GM12878 (cell line): ENCODE measurements around the gene GLUL.

Experiments
- FOS ChIP-seq: IDR thresholded peaks from 3 replicates; pipeline ENCODE4 v1.6.1; 2011; ENCODE audit warnings: borderline replicate concordance; ENCODE audit not compliant: insufficient read length; ENCODE audit errors: extremely low read depth
- POLR2A ChIP-seq: IDR thresholded peaks from 2 replicates; pipeline ENCODE4 v1.6.1; 2011; ENCODE audit warnings: low read depth, mild to moderate bottlenecking, low read length
- POLR2AphosphoS5 ChIP-seq: IDR thresholded peaks from 2 replicates; pipeline ENCODE4 v1.6.1; 2011; ENCODE audit warnings: mild to moderate bottlenecking, low read length, inconsistent platforms
- YY1 ChIP-seq: IDR thresholded peaks from 2 replicates; pipeline ENCODE4 v1.6.1; 2011; ENCODE audit warnings: low read depth, mild to moderate bottlenecking, low read length
- ZNF384 ChIP-seq: IDR thresholded peaks from 2 replicates; pipeline ENCODE4 v1.6.1; 2012; ENCODE audit warnings: low read depth, mild to moderate bottlenecking, low read length, improper control_type of control experiment, borderline replicate concordance
- TF ChIP-seq, protein P1 (sequence below), 3 experiments: IDR thresholded peaks in 2 of 3; conservative IDR thresholded peaks in 1 of 3; 2 replicates each; pipeline ENCODE4 v1.5.1; 2011; ENCODE audit warnings: low read depth in 3 of 3, low read length in 3 of 3, mild to moderate bottlenecking in 3 of 3, control low read depth in 2 of 3, moderate library complexity in 2 of 3, inconsistent platforms in 1 of 3, mixed read lengths in 1 of 3; ENCODE audit not compliant: control insufficient read depth in 2 of 3, insufficient read depth in 1 of 3; ENCODE audit errors: extremely low read depth in 1 of 3

DNA sequence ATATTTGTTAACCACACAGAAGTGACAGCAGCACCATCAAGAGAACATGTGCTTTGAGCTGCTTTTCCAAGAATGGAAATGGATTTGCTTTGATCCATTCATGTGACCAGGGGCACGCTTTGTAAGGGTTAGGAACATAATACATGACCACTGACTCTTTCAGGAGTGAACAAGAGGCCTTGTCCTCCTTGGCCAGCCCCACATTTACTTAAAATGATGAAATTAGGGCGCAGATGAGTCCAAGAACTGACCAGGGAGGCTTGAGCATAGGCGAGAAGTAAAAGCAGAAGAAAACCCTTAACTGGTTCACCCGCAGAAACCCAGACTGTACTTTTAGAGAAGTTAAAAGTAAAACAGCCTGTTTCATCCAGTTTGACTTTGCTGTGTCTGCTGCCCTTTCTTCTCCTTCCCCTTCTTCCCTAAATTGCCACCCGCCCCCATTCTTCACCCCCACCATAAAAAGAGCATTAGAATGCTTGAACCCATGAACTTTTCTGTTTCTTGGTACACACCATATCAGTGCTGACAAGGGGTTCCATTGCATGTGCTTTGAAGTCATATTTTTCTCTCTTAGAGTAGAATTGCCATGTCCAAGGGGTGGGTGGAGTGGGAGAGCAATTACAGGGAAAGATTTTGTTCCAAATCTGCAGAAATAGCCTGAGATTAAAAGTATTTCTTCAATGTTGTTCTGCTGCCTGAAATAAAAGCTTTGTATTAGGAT, 2.6 kb upstream of the GLUL start:
- TF ChIP-seq, protein P1, sequence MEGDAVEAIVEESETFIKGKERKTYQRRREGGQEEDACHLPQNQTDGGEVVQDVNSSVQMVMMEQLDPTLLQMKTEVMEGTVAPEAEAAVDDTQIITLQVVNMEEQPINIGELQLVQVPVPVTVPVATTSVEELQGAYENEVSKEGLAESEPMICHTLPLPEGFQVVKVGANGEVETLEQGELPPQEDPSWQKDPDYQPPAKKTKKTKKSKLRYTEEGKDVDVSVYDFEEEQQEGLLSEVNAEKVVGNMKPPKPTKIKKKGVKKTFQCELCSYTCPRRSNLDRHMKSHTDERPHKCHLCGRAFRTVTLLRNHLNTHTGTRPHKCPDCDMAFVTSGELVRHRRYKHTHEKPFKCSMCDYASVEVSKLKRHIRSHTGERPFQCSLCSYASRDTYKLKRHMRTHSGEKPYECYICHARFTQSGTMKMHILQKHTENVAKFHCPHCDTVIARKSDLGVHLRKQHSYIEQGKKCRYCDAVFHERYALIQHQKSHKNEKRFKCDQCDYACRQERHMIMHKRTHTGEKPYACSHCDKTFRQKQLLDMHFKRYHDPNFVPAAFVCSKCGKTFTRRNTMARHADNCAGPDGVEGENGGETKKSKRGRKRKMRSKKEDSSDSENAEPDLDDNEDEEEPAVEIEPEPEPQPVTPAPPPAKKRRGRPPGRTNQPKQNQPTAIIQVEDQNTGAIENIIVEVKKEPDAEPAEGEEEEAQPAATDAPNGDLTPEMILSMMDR (IDR thresholded peaks at IDR 0.05 in 2 of 3, conservative IDR thresholded peaks at IDR 0.05 in 1 of 3; ENCODE audit: control insufficient read depth in 2 of 3, extremely low read depth in 1 of 3, insufficient read depth in 1 of 3, low read depth in 3 of 3, low read length in 3 of 3), result no peak
- TF ChIP-seq FOS (no peak), ZNF384 (no peak), YY1 (no peak), POLR2AphosphoS5 (no peak), POLR2A (no peak)
